GM10266 (cell line): ENCODE measurements around the gene GTF2B.

Experiments used
- DNase-seq: peaks from one replicate; pipeline ENCODE4 v3.0.0; 2012; ENCODE audit errors: extremely low spot score
- TF ChIP-seq, protein P1 (sequence below): IDR thresholded peaks from 2 replicates; pipeline ENCODE4 v1.5.1; 2012; ENCODE audit warnings: mild to moderate bottlenecking, low read depth; ENCODE audit not compliant: control insufficient read depth, insufficient read depth; ENCODE audit errors: missing control alignments

Gene GTF2B

DNA sequence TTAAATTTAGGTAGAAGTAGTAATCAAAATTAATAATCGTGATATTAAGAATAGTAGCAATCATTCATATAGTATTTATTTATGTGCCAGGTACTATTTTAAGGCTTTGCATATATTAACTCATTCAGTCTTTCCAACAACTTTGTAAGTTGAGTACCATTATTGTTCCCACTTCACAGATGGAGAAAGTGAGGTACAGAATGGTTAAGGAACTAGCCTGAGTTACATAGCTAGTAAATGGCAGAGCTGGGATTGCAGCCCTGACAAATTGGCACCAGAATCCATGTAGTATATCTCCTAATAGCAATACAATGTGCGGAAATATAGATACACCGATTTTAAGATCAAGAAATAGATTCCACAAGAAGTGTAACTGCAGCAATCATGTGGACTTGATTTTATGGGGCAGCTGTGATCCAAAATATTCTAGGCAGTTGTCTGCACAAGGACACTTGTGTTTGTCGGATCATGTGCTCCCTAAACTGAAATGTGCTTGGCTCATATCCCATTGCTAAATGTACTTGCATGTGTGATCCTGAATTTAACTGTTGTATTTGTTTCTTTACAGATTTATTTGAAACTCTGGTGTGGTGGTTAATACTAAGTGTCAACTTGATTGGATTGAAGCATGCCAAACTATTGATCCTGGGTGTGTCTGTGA lies 5.8 kb upstream of the GTF2B start:
- TF ChIP-seq, protein P1, sequence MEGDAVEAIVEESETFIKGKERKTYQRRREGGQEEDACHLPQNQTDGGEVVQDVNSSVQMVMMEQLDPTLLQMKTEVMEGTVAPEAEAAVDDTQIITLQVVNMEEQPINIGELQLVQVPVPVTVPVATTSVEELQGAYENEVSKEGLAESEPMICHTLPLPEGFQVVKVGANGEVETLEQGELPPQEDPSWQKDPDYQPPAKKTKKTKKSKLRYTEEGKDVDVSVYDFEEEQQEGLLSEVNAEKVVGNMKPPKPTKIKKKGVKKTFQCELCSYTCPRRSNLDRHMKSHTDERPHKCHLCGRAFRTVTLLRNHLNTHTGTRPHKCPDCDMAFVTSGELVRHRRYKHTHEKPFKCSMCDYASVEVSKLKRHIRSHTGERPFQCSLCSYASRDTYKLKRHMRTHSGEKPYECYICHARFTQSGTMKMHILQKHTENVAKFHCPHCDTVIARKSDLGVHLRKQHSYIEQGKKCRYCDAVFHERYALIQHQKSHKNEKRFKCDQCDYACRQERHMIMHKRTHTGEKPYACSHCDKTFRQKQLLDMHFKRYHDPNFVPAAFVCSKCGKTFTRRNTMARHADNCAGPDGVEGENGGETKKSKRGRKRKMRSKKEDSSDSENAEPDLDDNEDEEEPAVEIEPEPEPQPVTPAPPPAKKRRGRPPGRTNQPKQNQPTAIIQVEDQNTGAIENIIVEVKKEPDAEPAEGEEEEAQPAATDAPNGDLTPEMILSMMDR, result no peak
- DNase-seq, result no peak

DNA sequence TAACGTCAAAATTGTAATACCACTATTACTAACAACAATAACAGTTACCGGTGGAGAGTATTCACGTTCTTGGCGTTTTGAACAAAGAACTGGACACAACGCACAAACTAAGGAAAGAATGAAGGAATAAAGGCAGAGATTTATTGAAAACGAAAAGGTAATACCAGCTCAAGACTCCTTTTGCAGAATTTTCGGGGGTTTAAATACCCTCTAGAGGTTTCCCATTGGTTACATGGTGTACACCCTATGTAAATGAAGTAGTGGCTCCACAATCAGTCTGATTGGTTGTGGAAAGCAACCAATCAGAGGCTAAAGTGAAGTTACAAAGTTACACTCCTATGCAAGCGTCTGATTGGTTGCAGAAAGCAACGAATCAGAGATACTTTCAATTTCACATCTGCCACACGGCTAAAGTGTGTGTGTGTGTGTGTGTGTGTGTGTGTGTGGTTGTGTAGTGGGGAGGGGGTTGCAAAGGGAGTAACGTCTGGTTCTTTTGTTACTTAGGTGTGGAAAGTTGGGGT lies 1.1 kb upstream of the GTF2B start:
- DNase-seq, result no peak
- TF ChIP-seq, protein P1, result no peak

DNA sequence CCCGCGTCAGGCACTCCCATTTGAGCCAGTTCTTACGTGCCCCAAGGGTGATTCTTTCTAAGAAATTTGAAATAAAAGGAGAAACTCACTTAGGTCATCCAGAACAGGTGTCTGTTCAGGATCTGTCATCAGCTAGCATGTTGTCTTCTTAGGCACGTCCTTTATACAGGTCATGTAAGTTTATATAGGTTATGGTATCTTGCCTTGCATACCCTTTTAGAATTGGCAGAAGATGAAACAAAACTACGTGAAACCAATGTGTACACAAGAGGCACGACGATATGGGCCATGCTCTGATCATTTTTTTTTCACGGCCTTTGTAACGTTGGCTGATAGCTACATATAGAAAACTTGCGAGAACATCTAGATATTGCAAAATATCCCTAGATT lies 579 bp upstream of the GTF2B start:
- DNase-seq, result no peak

DNA sequence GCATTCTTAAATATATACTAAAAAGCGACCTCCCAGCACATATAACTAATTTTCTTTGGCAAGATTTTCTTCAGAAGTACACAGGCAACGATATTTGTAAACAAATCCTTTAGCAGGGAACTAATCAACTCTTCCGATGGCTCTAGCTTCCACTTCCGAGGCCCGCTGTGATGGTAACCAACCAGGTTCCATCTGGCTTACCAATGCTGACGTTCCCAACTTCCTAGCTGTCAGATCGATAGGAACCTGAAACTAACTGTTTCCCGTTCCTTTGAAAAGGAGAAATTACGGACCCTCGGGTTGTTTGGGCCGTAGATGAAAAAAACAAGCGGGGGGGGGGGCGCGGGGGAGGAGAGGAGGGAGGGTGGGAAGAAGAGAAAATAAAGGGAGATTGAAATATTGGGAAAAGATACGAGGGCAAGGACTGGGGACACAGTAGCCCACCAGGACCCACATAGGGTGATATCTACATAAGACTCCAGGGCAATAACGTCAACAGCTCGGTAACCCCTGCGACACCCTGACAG lies 513 bp downstream of the GTF2B start:
- DNase-seq, result peak; percentile 24
- TF ChIP-seq, protein P1, result no peak

More for the DNA sequence above, 579 bp upstream of the GTF2B start:
- TF ChIP-seq, protein P1, result no peak

DNA sequence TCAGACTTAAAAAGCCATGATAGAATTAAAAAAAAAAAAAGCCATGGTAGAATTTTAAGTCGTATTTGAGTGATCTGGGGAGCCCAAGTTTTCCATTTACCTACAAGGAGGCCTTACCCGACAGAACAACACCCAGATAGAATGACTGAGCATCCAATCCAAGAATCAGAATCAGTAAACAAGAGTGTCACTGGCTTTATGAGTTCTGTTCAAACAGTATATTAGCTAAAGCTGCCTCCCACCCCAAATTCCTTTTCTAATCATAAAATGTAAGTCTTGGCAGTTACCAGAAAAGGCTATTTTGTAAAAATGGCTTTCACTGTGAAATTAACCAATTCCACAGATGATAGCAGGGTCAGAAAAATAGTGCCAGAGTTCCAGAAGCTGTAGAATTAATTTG lies 1.2 kb downstream of the GTF2B start:
- TF ChIP-seq, protein P1, result no peak
- no peak for DNase-seq

DNA sequence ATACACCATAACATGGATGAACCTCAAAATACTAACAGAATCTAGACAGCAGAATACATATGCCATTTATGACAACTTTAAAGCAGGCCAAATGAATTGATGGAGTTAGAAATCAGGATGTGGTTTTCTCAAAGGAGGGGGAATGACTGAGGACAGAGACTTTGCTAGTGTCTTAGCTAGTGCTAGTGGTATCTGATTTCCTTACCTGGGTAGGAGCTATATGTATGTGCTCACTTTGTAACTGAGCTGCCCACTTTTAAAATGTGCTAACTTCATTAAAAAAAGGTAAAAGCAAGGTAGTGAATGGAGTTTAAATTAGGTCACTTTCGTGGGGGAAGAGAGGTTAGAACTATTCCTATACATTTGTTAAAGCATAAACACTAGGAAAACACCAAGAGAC lies 2.6 kb downstream of the GTF2B start:
- TF ChIP-seq, protein P1, result no peak

DNA sequence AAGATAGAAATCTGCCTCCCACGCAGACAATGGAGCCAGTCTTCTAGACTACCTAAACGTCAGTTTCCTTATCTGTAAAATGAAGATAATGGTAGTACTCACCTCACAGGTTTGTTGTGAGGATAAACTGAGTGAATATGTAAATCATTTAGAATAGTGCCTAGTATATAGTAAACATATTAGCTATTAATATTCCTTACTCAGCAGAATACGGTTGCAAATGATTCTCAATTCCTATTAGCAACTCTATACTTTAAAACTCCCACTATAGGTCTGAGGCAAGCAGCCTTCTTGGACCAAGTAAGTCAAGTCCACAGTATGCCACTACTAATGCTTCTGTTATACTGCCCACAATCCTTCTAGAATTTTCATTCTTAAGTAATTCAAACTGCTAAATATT lies 5.4 kb downstream of the GTF2B start:
- TF ChIP-seq, protein P1, result no peak

More for the DNA sequence above, 2.6 kb downstream of the GTF2B start:
- DNase-seq, result no peak

More for the DNA sequence above, 5.4 kb downstream of the GTF2B start:
- DNase-seq, result no peak
